Measurements from ENCODE around the gene SLC22A23. TPM values are rescaled to one million over a fixed set of nuclear protein-coding genes. Genes with fewer than 3 reads are reported as not detected.

SLC22A23 gene
- total RNA-seq, 2 experiments from 2014 or later = 0.23 to 0.24 TPM

GRCh38 chr6:3433005-3433404 lies 23.8 kb downstream of the SLC22A23 start:
- POLR2A ChIA-PET = no interaction called here
- H3K4me3 Mint-ChIP-seq = no peak overlapping the region
- H3K27ac Mint-ChIP-seq = no peak overlapping the region
- no peaks in the 10 kb centered on the region for H3K4me1 Mint-ChIP-seq (ENCODE audit: low read depth)
- DNase-seq (no peak), ATAC-seq (no peak)
- peaks cover 8% of the 10 kb centered on the region for H3K27me3 Mint-ChIP-seq (ENCODE audit: low read depth)
- no peaks in the 10 kb centered on the region for H3K36me3 Mint-ChIP-seq (ENCODE audit: low read depth)
- CTCF ChIA-PET = no interaction called here
- no peaks in the 10 kb centered on the region for H3K9me3 Mint-ChIP-seq (ENCODE audit: insufficient read depth)

GRCh38 chr6:3432416-3432815 lies 24.4 kb downstream of the SLC22A23 start:
- no peaks in the 10 kb centered on the region for H3K36me3 Mint-ChIP-seq (ENCODE audit: low read depth)
- no peaks in the 10 kb centered on the region for H3K4me1 Mint-ChIP-seq (ENCODE audit: low read depth)
- ChIA-PET POLR2A (no interaction called here), CTCF (no interaction called here)
- no peak overlapping the region for H3K27ac Mint-ChIP-seq
- ATAC-seq = no peak
- H3K4me3 Mint-ChIP-seq = no peak overlapping the region
- DNase-seq = no peak
- no peaks in the 10 kb centered on the region for H3K9me3 Mint-ChIP-seq (ENCODE audit: insufficient read depth)
- H3K27me3 Mint-ChIP-seq (ENCODE audit: low read depth) = peaks cover 8% of the 10 kb centered on the region

- H3K4me3 Mint-ChIP-seq = no peak overlapping the region
- no peaks in the 10 kb centered on the region for H3K36me3 Mint-ChIP-seq (ENCODE audit: low read depth)
- H3K27ac Mint-ChIP-seq = no peak overlapping the region
- CTCF ChIA-PET = no interaction called here
- H3K4me1 Mint-ChIP-seq (ENCODE audit: low read depth) = no peaks in the 10 kb centered on the region
- DNase-seq (no peak), ATAC-seq (no peak)
- H3K27me3 Mint-ChIP-seq (ENCODE audit: low read depth) = peaks cover 8% of the 10 kb centered on the region
- POLR2A ChIA-PET = no interaction called here
- H3K9me3 Mint-ChIP-seq (ENCODE audit: insufficient read depth) = no peaks in the 10 kb centered on the region
These were observed 24.9 kb downstream of the SLC22A23 start for GRCh38 chr6:3431994-3432393.

- ChIA-PET POLR2A (no interaction called here), CTCF (no interaction called here)
These were observed 27.6 kb downstream of the SLC22A23 start for GRCh38 chr6:3429211-3429610.

GRCh38 chr6:3428700-3429099 lies 28.1 kb downstream of the SLC22A23 start:
- H3K9me3 Mint-ChIP-seq (ENCODE audit: insufficient read depth) = no peaks in the 10 kb centered on the region
- ATAC-seq (no peak), DNase-seq (no peak)
- H3K4me3 Mint-ChIP-seq = no peak overlapping the region
- POLR2A ChIA-PET = no interaction called here
- H3K4me1 Mint-ChIP-seq (ENCODE audit: low read depth) = no peaks in the 10 kb centered on the region
- no peaks in the 10 kb centered on the region for H3K36me3 Mint-ChIP-seq (ENCODE audit: low read depth)
- H3K27me3 Mint-ChIP-seq (ENCODE audit: low read depth) = peaks cover 11% of the 10 kb centered on the region
- no peak overlapping the region for H3K27ac Mint-ChIP-seq
- CTCF ChIA-PET = no interaction called here

More at GRCh38 chr6:3429211-3429610, 27.6 kb downstream of the SLC22A23 start:
- H3K9me3 Mint-ChIP-seq (ENCODE audit: insufficient read depth) = no peaks in the 10 kb centered on the region
- no peak for ATAC-seq
- no peak overlapping the region for H3K4me3 Mint-ChIP-seq
- no peaks in the 10 kb centered on the region for H3K36me3 Mint-ChIP-seq (ENCODE audit: low read depth)
- DNase-seq = no peak
- no peaks in the 10 kb centered on the region for H3K4me1 Mint-ChIP-seq (ENCODE audit: low read depth)
- no peak overlapping the region for H3K27ac Mint-ChIP-seq
- peaks cover 8% of the 10 kb centered on the region for H3K27me3 Mint-ChIP-seq (ENCODE audit: low read depth)

GRCh38 chr6:3428247-3428646 lies 28.6 kb downstream of the SLC22A23 start:
- ATAC-seq = no peak
- POLR2A ChIA-PET = no interaction called here
- H3K36me3 Mint-ChIP-seq (ENCODE audit: low read depth) = no peaks in the 10 kb centered on the region
- CTCF ChIA-PET = interaction anchor here (1.2 kb wide), 1 partner anchor 303 kb away, joined by 3 read pairs; no protein-coding TSS in a partner anchor
- H3K4me3 Mint-ChIP-seq = no peak overlapping the region
- no peak overlapping the region for H3K27ac Mint-ChIP-seq
- H3K27me3 Mint-ChIP-seq (ENCODE audit: low read depth) = peaks cover 13% of the 10 kb centered on the region
- H3K9me3 Mint-ChIP-seq (ENCODE audit: insufficient read depth) = no peaks in the 10 kb centered on the region
- no peaks in the 10 kb centered on the region for H3K4me1 Mint-ChIP-seq (ENCODE audit: low read depth)
- DNase-seq = no peak

GRCh38 chr6:3427687-3428085 lies 29.2 kb downstream of the SLC22A23 start:
- ChIA-PET CTCF (interaction anchor here (1.2 to 1.9 kb wide), 2 partner anchors 17 to 304 kb away, joined by 3 to 4 read pairs; no protein-coding TSS in a partner anchor), POLR2A (no interaction called here)
- Mint-ChIP-seq H3K36me3 (ENCODE audit: low read depth) (no peaks in the 10 kb centered on the region), H3K9me3 (ENCODE audit: insufficient read depth) (no peaks in the 10 kb centered on the region), H3K4me3 (no peak overlapping the region), H3K4me1 (ENCODE audit: low read depth) (no peaks in the 10 kb centered on the region), H3K27me3 (ENCODE audit: low read depth) (peaks cover 17% of the 10 kb centered on the region), H3K27ac (no peak overlapping the region)
- no peak for DNase-seq
- ATAC-seq = no peak

- no peaks in the 10 kb centered on the region for H3K4me1 Mint-ChIP-seq (ENCODE audit: low read depth)
- H3K27me3 Mint-ChIP-seq (ENCODE audit: low read depth) = peaks cover 22% of the 10 kb centered on the region
- H3K4me3 Mint-ChIP-seq = no peak overlapping the region
- ChIA-PET CTCF (interaction anchor here (1.2 to 1.9 kb wide), 2 partner anchors 16 to 304 kb away, joined by 3 to 4 read pairs; no protein-coding TSS in a partner anchor), POLR2A (no interaction called here)
- DNase-seq (no peak), ATAC-seq (no peak)
- H3K27ac Mint-ChIP-seq = no peak overlapping the region
- no peaks in the 10 kb centered on the region for H3K36me3 Mint-ChIP-seq (ENCODE audit: low read depth)
- no peaks in the 10 kb centered on the region for H3K9me3 Mint-ChIP-seq (ENCODE audit: insufficient read depth)
These were observed 29.7 kb downstream of the SLC22A23 start for GRCh38 chr6:3426927-3427686.

- CTCF ChIA-PET = interaction anchor here (1.9 kb wide), 1 partner anchor 16 kb away, joined by 4 read pairs; no protein-coding TSS in a partner anchor
- Mint-ChIP-seq H3K27me3 (ENCODE audit: low read depth) (peaks cover 25% of the 10 kb centered on the region), H3K27ac (no peak overlapping the region), H3K9me3 (ENCODE audit: insufficient read depth) (no peaks in the 10 kb centered on the region), H3K4me3 (no peak overlapping the region), H3K36me3 (ENCODE audit: low read depth) (no peaks in the 10 kb centered on the region), H3K4me1 (ENCODE audit: low read depth) (no peaks in the 10 kb centered on the region)
- POLR2A ChIA-PET = no interaction called here
- no peak for DNase-seq
- no peak for ATAC-seq
These were observed 30.5 kb downstream of the SLC22A23 start for GRCh38 chr6:3426091-3426926.

- ATAC-seq (no peak), DNase-seq (no peak)
- Mint-ChIP-seq H3K4me3 (no peak overlapping the region), H3K27me3 (ENCODE audit: low read depth) (peaks cover 27% of the 10 kb centered on the region), H3K9me3 (ENCODE audit: insufficient read depth) (no peaks in the 10 kb centered on the region), H3K4me1 (ENCODE audit: low read depth) (no peaks in the 10 kb centered on the region), H3K27ac (no peak overlapping the region), H3K36me3 (ENCODE audit: low read depth) (no peaks in the 10 kb centered on the region)
- POLR2A ChIA-PET = no interaction called here
- CTCF ChIA-PET = no interaction called here
These were observed 31.3 kb downstream of the SLC22A23 start for GRCh38 chr6:3425574-3425973.

- ChIA-PET CTCF (no interaction called here), POLR2A (no interaction called here)
- Mint-ChIP-seq H3K4me3 (no peak overlapping the region), H3K36me3 (ENCODE audit: low read depth) (no peaks in the 10 kb centered on the region), H3K9me3 (ENCODE audit: insufficient read depth) (no peaks in the 10 kb centered on the region), H3K27me3 (ENCODE audit: low read depth) (peaks cover 22% of the 10 kb centered on the region), H3K27ac (no peak overlapping the region), H3K4me1 (ENCODE audit: low read depth) (no peaks in the 10 kb centered on the region)
- DNase-seq (no peak), ATAC-seq (no peak)
These were observed 32.5 kb downstream of the SLC22A23 start for GRCh38 chr6:3424185-3424927.

Data from activated CD8-positive, alpha-beta T cell treated with anti-CD3 and anti-CD28 coated beads, Interleukin-2, amount 10 ng/mL, durations not matched to agents 7 days and 5 days (primary cell).